ENCODE results near the gene FHIT.
"Not testable (repeated sequence)": the region's sequence is repeated elsewhere in the genome, so short reads cannot be mapped to it uniquely, and the experiment has no call there.

The FHIT gene

DNA sequence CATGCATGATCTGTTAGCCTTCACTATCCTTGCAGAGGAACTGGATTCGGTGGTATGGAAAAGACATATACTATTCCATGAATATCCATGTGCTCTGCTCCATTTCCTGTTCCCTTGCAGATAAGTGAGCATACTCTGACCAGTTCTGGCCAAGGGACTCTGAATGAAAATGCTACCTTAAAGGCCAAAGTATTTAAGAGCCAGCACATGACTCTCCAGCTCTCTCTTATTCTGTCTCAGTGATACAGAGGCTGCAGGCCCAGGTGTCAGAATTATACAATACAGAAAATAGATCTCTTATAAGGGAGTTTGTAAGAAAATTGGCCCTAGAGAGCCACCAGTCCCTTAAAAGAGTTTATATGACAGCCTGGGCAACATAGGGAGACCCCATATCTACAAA is 1421.7 kb downstream of the FHIT start:
- no peak for DNase-seq (ENCODE audit: low spot score)

DNA sequence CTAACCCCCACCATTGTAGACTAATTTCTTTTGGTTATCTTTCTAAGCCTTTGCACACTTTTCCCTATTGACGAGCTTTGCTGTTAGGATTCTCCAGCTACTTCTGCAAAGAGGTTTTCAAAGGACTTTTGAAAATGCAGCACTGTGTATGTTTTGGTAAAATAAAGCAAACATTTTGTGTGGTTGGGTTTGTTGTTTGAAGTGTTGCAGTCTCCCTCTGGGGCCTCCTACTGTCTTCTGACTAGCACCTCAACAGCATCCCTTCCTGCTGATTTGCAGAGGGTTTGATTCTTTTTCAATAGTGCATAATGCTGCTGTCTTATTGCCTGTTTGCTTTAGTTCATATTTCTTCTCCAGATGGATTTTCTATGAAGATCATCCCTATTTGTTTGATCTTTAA is 1426.4 kb downstream of the FHIT start:
- DNase-seq (ENCODE audit: low spot score) = no peak

DNA sequence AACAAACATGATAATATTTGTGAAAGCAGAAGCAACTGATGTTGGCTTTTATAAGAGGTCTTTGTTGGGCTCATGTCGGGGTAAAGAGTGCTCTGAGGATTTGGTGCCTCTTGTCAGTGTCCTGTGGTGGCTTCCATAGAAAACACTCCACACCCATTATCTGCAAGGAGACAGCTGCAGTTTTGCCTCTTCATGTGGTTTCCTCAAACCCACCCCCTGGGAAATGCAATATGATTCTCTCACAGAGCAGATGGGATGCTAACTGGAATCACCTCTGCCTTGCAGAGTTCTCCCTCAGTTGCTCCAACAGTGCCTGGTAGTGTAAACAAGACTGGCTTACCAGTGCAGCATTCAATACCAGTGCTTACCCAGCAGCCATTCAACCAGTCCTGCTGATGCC is 1430.0 kb downstream of the FHIT start:
- no peak for DNase-seq (ENCODE audit: low spot score)

DNA sequence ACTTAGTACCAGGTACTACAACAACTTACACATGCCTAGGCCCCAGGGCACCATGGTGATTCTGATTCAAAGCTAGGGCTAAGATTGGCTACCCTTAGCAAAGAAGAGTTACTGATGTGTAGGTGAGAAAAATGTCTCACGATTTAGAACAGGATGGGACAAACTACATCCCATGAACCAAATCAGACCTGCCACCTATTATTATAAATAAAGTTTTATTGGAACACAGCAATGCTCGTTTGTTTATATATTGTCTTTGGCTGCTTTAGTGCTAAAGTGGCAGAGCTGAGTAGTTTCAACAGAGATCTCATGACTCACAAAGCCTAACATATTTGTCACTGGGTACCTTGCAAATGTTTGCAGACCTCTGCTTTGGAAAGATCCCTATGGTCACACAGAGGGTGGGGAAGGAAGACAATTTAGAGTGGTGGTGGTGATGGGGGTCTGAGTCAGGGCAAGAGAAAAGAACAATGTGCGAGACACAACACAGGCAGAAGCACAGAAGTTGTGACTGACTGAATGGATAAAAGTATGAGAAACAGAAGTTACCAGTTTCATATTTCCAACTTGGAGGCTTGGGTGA is 1430.8 kb downstream of the FHIT start:
- no peak for DNase-seq (ENCODE audit: low spot score)

DNA sequence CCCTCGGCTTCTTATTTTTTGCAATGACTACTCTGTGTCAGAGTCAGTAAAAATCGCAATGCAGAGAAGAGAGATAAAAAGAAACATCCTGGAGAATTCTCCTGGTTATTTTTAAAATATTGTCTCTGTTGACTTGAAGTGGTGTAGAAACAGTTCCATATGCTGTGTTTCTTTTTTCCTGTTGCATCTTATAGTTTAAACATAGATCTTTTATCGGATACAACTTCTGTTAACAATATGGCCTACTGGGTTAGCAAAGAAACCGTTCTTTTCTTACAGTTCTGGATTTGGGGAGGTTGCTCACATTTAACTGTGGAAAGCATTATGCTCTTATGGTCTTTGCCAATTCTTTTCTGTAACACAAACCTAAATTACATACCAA is 1432.3 kb downstream of the FHIT start:
- DNase-seq (ENCODE audit: low spot score) = no peak

DNA sequence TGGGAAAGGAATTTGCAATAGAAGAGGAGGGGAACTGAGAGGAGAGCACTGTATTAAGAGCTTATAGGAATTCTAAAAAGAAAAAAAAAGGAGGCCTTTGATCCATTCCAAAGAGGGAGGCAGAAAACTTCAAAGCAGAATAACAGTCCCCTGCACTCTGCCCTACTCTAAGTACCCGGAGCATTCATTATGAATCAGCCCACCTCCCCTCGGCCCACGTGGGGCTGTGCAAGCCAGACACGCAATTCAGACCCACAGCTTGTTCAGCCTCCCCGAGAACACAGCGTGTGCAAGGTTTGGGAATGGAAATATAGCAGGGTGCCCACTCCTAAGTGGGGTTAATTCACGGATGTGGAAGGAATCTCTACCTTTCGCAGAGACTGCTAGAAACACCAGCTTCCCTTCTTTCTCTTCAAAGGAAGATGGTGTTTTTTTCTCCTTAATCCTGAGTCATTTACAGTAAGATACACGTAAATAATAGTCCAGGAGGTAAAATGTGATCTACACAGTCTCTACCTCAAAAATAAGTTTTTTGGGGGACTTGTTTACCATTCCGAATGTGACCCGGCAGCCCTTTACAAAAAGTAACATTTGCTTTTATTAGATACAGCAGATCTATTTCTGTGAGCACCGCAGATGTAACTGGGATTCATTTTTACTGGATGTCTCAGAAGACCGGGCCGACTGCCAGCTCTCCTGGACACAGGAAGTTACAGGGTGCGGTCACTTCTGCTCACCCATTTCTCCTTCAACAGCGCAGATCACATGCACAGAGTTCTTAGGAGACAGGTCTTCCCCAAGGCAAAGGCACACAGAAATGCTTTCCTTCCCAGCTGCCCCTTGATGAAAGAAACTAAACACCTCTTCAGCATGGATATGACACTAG is 1433.0 kb downstream of the FHIT start:
- peak; percentile 83 for DNase-seq (ENCODE audit: low spot score)

DNA sequence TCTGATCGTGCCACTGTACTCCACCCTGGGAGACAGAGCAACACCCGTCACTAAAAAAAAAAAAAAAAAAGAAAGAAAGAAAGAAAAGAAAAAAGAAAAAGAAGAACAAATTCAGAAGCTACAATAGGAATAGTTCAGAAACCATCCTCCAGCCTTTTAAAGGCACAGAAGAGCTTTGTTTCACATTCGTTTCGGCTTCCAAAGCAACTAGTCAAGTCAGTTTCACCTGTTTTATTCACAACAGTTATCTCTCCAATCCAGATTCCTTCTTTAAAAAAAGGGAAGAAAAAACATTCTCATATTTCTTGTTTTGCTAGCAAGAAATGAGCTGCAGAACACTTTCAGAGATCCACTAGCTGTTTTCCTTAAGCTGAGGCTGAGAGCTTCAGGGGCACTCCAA is 1433.7 kb downstream of the FHIT start:
- no peak for DNase-seq (ENCODE audit: low spot score)

DNA sequence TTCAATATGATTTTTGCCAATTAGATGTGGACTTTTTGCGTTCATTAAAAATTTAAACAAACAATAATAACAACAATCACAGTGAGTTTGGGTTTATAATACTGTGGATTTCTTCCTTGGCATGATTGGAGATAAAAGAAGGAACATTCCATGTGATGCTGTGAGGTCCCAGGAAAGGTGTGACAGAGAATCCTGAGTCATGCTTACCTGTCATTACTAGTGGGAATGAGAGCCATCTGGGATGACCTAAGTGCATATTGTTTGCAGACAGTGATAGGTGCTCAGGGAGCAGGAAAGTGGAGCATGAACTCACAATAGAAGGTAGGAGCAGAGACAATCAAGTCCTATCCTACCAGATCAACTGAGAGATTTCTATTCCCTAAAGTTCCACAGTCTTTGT is 1434.9 kb downstream of the FHIT start:
- no peak for DNase-seq (ENCODE audit: low spot score)

DNA sequence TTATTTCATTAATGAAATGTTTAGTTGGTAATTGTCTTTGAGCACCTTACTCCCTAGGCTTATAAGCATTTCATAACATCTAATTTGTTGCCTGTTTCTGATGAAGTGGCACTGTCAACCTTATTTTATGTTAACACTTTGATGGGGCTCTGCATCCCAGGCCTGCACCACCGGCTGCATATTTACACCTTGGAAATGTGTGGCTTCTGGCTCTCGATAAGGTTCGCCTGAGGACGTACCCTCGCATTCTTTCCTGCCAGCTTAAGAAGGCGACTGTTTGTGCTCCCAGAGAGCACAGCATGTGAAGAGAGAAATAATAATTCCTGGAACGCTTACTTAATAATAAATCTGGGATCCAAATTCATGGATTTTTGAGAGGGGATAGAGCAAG is 1438.1 kb downstream of the FHIT start:
- DNase-seq (ENCODE audit: low spot score) = no peak

DNA sequence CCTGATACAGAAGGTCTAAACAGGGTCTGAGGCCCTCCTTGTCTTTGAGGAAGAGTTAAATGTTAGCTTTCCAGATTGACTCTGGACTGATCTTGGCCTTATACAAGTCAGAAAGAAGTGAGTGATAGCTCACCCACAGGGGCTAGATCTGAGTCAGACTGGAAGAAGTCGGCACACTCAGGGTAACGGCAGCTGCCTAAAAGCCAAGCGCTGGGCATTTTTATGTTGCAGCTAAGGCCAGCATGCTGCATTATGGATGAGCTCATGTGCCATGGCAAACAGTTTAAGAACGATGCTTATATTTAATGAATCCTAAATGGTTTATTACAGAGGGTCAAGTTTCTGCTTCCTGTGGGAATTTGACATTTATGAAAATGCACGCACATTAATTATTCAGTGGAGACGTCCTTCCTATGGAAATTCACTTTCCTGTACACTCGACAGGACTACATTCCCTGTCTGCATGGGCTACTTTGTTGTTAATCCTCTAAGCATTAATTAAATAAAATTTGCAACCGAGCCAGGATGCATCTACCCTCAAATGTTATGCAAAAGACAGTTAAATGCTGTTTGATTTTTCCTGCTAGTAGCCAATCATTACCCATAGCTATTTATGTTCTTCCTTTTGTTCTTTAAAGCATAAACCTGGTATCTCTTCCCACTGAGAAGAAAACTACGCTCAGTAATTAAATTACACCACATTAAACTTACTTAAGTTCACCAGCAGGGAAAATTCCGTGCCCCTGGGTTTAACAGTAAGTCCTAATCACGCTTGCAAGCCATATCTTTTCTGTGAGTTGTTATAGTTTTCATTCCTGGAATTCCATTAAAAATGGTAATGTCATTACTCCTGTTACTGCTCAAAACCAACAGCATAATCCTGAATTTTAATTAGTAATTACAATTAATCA is 1438.8 kb downstream of the FHIT start:
- no peak for DNase-seq (ENCODE audit: low spot score)

DNA sequence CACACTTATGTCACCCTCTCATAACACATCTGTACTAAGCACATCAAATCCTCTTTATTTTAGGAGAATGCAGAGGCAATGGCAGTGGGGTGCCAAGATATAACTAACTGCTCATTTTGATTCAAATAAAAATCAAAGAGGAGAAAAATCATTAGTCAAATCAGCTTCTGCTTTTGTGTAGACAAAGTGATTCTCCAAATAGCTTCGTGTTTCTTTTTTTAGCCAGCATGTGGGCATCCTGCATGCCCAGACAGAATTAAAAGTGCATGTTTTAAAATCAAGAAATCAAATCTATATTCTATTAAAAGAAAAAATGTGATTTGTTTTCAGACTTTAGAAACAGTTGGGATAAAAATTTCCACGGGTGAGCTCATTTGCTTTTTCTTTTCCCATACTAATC is 1440.1 kb downstream of the FHIT start:
- no peak for DNase-seq (ENCODE audit: low spot score)

DNA sequence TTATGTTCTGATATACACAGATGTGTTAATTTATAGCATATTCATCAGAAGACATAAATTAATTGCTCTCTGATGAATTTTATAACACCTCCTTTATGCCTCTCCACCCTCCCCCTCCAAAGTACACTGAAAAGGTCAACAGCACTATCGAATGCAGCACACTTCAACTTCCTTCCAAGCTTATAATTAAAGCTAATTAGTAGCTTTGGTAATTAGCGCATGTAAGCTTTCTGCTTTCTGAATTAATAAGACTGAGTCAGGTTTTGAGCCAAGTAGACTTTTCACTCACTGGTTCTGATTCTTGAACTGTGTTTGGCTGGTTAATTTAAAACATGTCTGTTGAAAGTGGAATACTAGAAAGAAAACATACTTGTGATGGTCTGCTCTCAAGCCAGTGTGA is 1440.6 kb downstream of the FHIT start:
- DNase-seq (ENCODE audit: low spot score) = no peak

DNA sequence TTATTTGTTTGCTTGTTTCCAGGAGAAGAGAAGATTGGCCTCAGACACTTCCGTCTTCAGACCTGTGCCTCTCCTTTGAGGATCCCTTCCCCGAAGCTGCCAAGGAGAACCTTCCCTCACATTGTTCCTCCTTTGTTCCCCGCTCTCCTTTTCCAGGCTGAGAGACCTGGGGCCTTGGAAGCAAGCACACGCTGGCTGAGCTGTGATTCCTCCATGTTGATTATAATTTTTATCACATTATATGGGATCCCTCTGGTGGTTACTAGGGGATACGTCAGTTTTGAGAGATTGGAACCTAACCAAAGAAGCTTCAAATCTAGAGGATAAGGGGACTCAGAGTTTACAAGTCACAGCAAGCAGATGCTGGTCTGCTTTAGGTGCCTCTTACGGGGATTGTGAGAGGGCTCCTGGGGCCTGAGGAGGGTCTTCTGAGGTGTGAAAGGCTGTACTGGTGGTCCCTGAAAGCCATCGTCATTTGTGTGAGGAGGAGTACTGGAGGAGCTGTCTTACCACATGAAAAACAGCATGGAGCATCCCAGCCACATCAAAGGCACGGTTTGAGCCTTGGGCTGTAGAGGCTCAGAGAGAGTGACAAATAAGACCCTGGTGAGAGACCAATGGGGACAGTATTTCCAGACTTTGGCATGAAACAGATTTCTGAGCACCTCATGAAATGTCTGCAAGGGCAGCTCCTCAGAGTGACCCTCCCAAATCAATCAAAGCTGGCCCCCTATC is 1441.4 kb downstream of the FHIT start:
- DNase-seq (ENCODE audit: low spot score) = peak; percentile 29

DNA sequence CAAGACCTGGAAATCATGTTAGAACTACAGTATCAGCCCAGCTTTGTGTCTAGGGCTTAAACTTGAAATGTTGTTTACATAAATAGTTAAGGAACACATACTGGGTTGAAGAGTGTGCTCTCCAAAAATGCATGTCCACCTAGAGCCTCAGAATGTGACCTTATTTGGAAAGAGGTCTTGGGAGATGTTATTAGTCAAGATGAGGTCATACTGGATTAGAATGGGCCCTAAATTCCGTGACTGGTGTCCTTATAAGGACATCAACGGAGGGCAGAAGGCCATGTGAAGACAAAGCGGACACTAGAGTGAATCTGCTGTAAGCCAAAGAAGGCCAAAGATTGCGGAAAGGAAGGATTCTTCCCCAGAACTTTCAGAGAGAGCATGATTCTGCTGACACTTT is 1442.2 kb downstream of the FHIT start:
- DNase-seq (ENCODE audit: low spot score) = no peak

DNA sequence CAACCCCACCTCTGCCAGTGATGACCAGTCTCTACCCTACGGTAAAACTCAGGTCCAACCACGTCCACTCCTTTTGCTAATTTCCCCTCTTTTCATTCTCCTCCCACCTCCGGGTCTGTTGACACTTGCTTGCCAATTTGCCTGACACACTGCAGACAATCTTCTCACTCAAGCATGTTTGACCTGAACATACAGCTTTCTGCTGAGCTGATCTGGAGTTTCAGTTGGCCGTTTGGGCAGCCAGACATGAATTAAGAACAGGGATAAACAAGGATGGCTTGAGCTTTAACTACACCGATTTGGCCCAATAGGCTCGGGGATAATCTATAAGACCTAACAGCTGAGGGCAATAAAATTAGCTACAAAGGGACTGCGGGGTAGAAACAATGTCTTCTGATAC is 1442.8 kb downstream of the FHIT start:
- DNase-seq (ENCODE audit: low spot score) = no peak

DNA sequence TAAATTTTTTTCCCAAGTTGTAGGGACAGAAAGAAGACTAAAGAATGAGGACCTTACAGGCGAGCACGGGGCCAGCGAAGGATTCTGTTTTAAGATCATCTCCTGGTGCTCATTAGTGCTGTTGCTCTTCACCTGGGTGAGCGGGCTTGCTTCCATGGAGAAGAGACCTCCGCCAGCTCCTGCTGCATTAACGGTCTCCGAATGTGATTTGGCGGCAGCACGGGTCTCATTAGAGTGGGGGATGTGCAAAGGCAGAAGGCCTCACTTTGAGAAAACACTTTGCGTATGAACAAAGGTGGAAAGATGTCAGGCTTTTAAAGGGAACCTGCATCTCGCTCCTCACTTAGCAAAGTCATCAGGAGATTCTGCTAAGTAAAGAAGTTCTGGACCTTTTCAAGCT is 1448.0 kb downstream of the FHIT start:
- no peak for DNase-seq (ENCODE audit: low spot score)

DNA sequence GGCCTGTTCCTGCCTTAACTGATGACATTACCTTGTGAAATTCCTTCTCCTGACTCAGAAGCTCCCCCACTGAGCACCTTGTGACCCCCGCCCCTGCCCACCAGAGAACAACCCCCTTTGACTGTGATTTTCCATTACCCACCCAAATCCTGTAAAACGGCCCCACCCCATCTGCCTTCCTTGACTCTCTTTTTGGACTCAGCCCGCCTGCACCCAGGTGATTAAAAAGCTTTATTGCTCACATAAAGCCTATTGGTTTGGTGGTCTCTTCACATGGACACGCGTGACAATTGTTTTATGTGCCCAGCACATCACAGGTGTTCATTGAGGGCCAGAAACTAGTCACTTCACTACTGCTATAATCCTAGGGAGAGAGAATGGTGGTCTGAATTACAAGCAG is 1448.8 kb downstream of the FHIT start:
- not testable (repeated sequence) for DNase-seq (ENCODE audit: low spot score)

DNA sequence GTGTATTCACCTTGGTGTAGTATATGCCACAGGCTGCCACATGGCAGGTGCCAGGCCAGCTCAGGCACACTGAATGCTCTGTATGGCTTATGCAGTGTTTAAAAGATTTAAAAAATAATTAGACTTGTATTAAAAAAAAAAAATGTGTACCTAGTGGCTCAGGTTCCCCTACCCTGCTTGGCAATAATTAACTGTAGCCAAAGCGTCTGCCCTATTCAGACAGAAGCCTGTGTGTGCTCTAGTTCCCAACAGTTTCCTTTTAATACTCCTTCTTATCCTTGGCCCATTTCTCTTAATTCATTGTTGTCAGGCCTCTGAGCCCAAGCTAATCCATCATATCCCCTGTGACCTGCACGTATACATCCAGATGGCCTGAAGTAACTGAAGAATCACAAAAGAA is 1449.2 kb downstream of the FHIT start:
- DNase-seq (ENCODE audit: low spot score) = no peak

DNA sequence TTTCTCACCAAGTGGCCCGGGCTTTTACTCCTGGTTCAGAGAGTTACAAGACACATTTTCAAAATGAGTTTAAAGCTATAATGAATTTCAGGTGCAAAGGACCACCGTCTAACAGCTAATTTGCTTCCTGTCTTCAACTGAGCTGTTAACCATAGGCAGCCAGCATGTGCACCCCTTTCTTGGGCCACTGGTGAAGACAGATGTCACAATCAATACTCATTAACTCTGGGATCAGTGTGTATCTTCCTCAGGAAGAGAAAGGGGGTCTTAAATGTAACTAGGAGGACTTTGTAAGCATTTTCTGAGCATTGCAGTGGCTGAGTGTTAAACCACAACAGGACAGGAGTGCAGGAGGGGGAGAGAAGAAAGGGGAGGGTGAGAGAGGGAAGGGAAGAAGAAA is 1450.8 kb downstream of the FHIT start:
- no peak for DNase-seq (ENCODE audit: low spot score)

DNA sequence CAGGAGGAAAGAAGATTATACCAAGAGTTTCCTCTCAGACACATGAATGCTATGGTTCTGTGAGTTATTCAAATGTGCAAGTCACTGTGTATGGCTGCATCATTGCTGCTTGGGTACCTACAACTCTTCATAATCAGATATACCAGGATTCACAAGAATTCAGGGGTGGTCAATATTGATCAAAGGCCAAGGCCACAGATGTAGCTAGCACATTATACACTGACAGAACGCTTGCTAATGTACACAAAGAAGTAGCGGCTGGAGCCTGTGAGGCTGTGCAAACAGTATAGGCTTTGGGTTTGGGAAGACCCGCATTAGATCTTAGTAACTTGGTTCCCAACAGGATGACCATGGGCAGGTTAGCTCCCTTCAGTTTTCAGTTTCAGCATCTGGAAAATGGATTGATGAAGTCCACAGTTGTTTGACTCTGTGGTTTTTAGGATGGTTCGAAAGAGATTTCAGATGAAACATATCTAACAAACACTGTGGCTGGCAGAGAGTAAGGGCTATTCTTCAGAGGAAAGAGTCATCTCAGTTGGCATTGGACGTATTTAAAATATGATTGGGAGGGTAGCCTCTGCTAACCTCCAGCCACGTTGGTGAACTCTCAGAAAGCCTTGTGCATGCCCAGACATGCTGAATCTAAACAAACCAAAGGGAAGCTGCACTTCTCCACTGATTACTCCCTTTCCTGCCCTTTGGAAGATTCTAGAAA is 1452.7 kb downstream of the FHIT start:
- no peak for DNase-seq (ENCODE audit: low spot score)

DNA sequence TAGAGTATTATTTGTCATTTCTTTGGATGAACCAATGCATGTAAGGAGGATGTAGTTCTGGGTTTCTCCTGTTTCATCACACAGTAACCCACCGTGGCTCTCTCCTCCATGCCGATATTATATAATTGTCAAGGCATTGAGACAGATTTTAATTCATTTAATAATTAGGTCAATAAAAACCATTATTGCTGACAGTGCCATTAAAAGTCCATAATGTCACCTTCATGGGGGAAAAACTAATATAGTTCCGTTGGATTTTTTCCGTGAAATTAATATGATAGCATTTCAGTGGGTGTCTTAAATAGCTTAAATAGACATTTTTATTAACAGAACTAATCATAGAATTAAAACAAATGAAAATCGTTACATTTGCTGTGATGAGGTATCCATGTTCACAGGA is 1453.7 kb downstream of the FHIT start:
- no peak for DNase-seq (ENCODE audit: low spot score)

DNA sequence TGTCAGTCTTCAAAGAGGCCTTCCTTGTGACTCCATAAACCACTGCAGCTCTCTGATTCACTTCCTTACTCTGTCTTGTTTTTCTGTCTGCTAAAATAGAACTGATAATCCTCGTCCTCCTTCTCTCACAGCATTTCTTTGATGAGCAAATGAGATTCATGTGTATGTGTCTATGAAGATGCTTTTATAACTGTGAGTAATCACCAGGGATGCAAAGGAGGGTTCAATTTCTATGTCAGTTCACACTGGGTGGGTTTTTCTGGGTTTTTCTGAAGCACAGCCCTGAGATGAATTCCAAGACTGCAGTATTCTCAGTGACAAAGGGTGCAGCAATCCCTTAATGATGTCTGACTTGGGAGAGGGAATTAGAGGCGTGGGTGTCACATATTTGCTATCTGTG is 1454.8 kb downstream of the FHIT start:
- DNase-seq (ENCODE audit: low spot score) = no peak

All from AG08396 (cell line).